Transverse colon (tissue), 4 donors: ENCODE measurements around the gene SUSD6.

Experiments
- CTCF ChIP-seq, 5 experiments: fragments of 200-600 bp in 3 of 5; fragments of 450-650 bp in 2 of 5; sonication (generic) in 3 of 5; IDR thresholded peaks; 1 replicate in 2 of 5; 2 replicates in 3 of 5; pipeline ENCODE4 v1.5.1; 2016 to 2017; ENCODE audit warnings: antibody characterized with exemption in 5 of 5, inconsistent platforms in 3 of 5, mild to moderate bottlenecking in 2 of 5, moderate library complexity in 1 of 5
- EP300 ChIP-seq: sonication (generic); formaldehyde crosslinking; IDR thresholded peaks from one replicate; pipeline ENCODE4 v1.6.1; 2017; ENCODE audit warnings: antibody characterized with exemption, low read depth
- POLR2A ChIP-seq: fragments of 450-650 bp; IDR thresholded peaks from one replicate; pipeline ENCODE4 v1.6.1; 2016; ENCODE audit warnings: antibody characterized with exemption, mild to moderate bottlenecking, moderate library complexity
- POLR2AphosphoS5 ChIP-seq, 3 donors: sonication (generic); formaldehyde crosslinking; IDR thresholded peaks; one replicate each; pipeline ENCODE4 v1.6.1; 2016; ENCODE audit warnings: antibody characterized with exemption in 3 of 3

GRCh38 chr14:69615496-69616407, 4.4 kb downstream of the SUSD6 start:
- TF ChIP-seq CTCF (IDR thresholded peaks at IDR 0.05) = peak in 1 of 5 experiments; percentile 35
- TF ChIP-seq EP300 = no peak
- peak; percentile 33 for TF ChIP-seq POLR2A
- peak in 2 of 3 donors; percentile 61 to 62 for TF ChIP-seq POLR2AphosphoS5 (IDR thresholded peaks at IDR 0.05)
